ENCODE measurements around the gene USP37. TPM values are rescaled to one million over a fixed set of nuclear protein-coding genes. Genes with fewer than 3 reads are reported as not detected.

USP37 gene
- polyA plus RNA-seq, 1 of the 3 experiments (the other 2 are of a cell fraction), result 0.95 TPM

DNA sequence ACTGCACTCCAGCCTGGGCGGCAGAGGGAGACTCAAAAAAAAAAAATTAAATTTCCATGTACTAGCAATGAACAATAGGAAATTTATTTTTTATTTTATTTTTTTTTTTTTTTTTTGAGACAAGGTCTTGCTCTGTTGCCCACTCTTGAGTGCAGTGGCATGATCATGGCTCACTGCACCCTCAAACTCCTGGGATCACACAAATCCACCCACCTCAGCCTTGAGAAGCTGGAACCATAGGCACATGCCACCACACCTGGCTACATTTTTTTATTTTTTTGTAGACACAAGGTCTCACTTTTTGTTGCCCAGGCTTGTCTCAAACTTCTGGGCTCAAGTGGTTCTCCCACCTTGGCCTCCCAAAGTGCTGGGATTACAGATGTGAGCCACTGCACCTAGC is 17.4 kb upstream of the USP37 start:
- Histone ChIP-seq H3K4me3 (ENCODE audit: low read depth in 2 of 2, low read length in 1 of 2) (no peak overlapping the region), H3K27me3 (ENCODE audit: insufficient read depth) (no peaks in the 10 kb centered on the region), H3K36me3 (replicated peaks in 1 of 2; ENCODE audit: control insufficient read depth in 1 of 2, insufficient read depth in 2 of 2, low read length in 1 of 2) (peaks cover 55 to 82% of the 10 kb centered on the region in 2 experiments), H2AFZ (ENCODE audit: low read depth) (no peak overlapping the region), H3K27ac (ENCODE audit: low read depth in 2 of 2, low read length in 1 of 2) (no peak overlapping the region), H3K9ac (no peak overlapping the region), H3F3A (replicated peaks; ENCODE audit: insufficient read depth) (peaks cover 27% of the 10 kb centered on the region), H3K9me2 (no peaks in the 10 kb centered on the region), H3K4me2 (no peak overlapping the region), H3K79me2 (ENCODE audit: insufficient read depth) (peaks cover 51% of the 10 kb centered on the region), H3K4me1 (ENCODE audit: control insufficient read depth in 1 of 2, insufficient read depth in 2 of 2, low read depth in 1 of 2, low read length in 1 of 2) (peaks cover 0 to 6% of the 10 kb centered on the region in 2 experiments; a peak in 1 of 4 replicates), H4K20me1 (ENCODE audit: insufficient read depth) (peaks cover 8% of the 10 kb centered on the region; the same call in 1 of the 2 replicates), H3K9me3 (no peaks in the 10 kb centered on the region)
- no peak for TF ChIP-seq GATA2 (CRISPR knock-in tag; IDR thresholded peaks at IDR 0.05)
- no peak for TF ChIP-seq TCF12 (IDR thresholded peaks at IDR 0.05)
- TF ChIP-seq, protein P1, sequence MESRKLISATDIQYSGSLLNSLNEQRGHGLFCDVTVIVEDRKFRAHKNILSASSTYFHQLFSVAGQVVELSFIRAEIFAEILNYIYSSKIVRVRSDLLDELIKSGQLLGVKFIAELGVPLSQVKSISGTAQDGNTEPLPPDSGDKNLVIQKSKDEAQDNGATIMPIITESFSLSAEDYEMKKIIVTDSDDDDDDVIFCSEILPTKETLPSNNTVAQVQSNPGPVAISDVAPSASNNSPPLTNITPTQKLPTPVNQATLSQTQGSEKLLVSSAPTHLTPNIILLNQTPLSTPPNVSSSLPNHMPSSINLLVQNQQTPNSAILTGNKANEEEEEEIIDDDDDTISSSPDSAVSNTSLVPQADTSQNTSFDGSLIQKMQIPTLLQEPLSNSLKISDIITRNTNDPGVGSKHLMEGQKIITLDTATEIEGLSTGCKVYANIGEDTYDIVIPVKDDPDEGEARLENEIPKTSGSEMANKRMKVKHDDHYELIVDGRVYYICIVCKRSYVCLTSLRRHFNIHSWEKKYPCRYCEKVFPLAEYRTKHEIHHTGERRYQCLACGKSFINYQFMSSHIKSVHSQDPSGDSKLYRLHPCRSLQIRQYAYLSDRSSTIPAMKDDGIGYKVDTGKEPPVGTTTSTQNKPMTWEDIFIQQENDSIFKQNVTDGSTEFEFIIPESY (IDR thresholded peaks at IDR 0.05; ENCODE audit: borderline replicate concordance, low read depth), result no peak
- no peak for TF ChIP-seq MEF2A (IDR thresholded peaks at IDR 0.05; ENCODE audit: borderline replicate concordance, low read depth)
- TF ChIP-seq RCOR1 (IDR thresholded peaks at IDR 0.05; ENCODE audit: low read length), result no peak
- no peak for TF ChIP-seq FOXM1 (IDR thresholded peaks at IDR 0.05; ENCODE audit: low read depth)
- no peak for TF ChIP-seq EZH2phosphoT487 (IDR thresholded peaks at IDR 0.05; ENCODE audit: borderline replicate concordance, low read depth)
- DNase-seq, result no peak
- CTCF ChIA-PET, result interaction anchor here (1.0 kb wide), 1 partner anchor 262 kb away, joined by 3 read pairs; no protein-coding TSS in a partner anchor
- POLR2A ChIA-PET, result no interaction called here
- WGBS (ENCODE audit: low lambda C conversion rate), result 87% methylated on average over 1 of the region's 1 CpG

GRCh38 chr2:218583983-218584850 is 16.1 kb upstream of the USP37 start:
- no peak overlapping the region for H3K9ac ChIP-seq
- peaks cover 64% of the 10 kb centered on the region for H3K79me2 ChIP-seq (ENCODE audit: insufficient read depth)
- no peak overlapping the region for H3K4me2 ChIP-seq
- peaks cover 0 to 6% of the 10 kb centered on the region in 2 experiments; a peak in 1 of 4 replicates for H3K4me1 ChIP-seq (ENCODE audit: control insufficient read depth in 1 of 2, insufficient read depth in 2 of 2, low read depth in 1 of 2, low read length in 1 of 2)
- no peak overlapping the region for H3K4me3 ChIP-seq (ENCODE audit: low read depth in 2 of 2, low read length in 1 of 2)
- H3K36me3 ChIP-seq (replicated peaks in 1 of 2; ENCODE audit: control insufficient read depth in 1 of 2, insufficient read depth in 2 of 2, low read length in 1 of 2), result peaks cover 50 to 74% of the 10 kb centered on the region in 2 experiments
- H3K9me2 ChIP-seq, result no peaks in the 10 kb centered on the region
- ChIA-PET POLR2A (no interaction called here), CTCF (no interaction called here)
- no peak for DNase-seq
- H3K9me3 ChIP-seq, result no peaks in the 10 kb centered on the region
- peaks cover 28% of the 10 kb centered on the region for H3F3A ChIP-seq (replicated peaks; ENCODE audit: insufficient read depth)
- WGBS (ENCODE audit: low lambda C conversion rate), result 96% methylated on average over 6 of the region's 6 CpGs
- H2AFZ ChIP-seq (ENCODE audit: low read depth), result no peak overlapping the region
- H3K27ac ChIP-seq (ENCODE audit: low read depth in 2 of 2, low read length in 1 of 2), result no peak overlapping the region
- TF ChIP-seq RFX5 (IDR thresholded peaks at IDR 0.05; ENCODE audit: low read length), result no peak
- TF ChIP-seq EP300 (IDR thresholded peaks at IDR 0.05; ENCODE audit: borderline replicate concordance in 1 of 2, low read depth in 1 of 2, low read length in 1 of 2), result no peak
- TF ChIP-seq TCF12 (IDR thresholded peaks at IDR 0.05), result no peak
- no peak for TF ChIP-seq EZH2phosphoT487 (IDR thresholded peaks at IDR 0.05; ENCODE audit: borderline replicate concordance, low read depth)
- no peak for TF ChIP-seq REST (IDR thresholded peaks at IDR 0.05; ENCODE audit: low read depth, low read length)
- peak; percentile 32 for TF ChIP-seq CTCF (IDR thresholded peaks at IDR 0.05)
- TF ChIP-seq MXI1 (IDR thresholded peaks at IDR 0.05; ENCODE audit: low read depth, low read length), result no peak
- TF ChIP-seq NRF1 (IDR thresholded peaks at IDR 0.05; ENCODE audit: low read depth, low read length), result no peak
- TF ChIP-seq FOXM1 (IDR thresholded peaks at IDR 0.05; ENCODE audit: low read depth), result no peak
- TF ChIP-seq RCOR1 (IDR thresholded peaks at IDR 0.05; ENCODE audit: low read length), result no peak
- no peak for TF ChIP-seq GATA2 (CRISPR knock-in tag; IDR thresholded peaks at IDR 0.05)
- no peak for TF ChIP-seq ELF1 (IDR thresholded peaks at IDR 0.05)
- TF ChIP-seq TEAD4 (IDR thresholded peaks at IDR 0.05; ENCODE audit: borderline replicate concordance, insufficient read depth), result no peak
- TF ChIP-seq MAX (IDR thresholded peaks at IDR 0.05; ENCODE audit: low read depth), result no peak
- TF ChIP-seq RAD21 (IDR thresholded peaks at IDR 0.05; ENCODE audit: low read length), result peak; percentile 39
- TF ChIP-seq SMC3 (IDR thresholded peaks at IDR 0.05; ENCODE audit: low read depth, low read length), result peak; percentile 32; the same call in 1 of the 2 replicates
- peaks cover 9% of the 10 kb centered on the region; the same call in 1 of the 2 replicates for H4K20me1 ChIP-seq (ENCODE audit: insufficient read depth)
- no peaks in the 10 kb centered on the region for H3K27me3 ChIP-seq (ENCODE audit: insufficient read depth)
